Right atrium auricular region (tissue), 2 donors: ENCODE data around the gene CAPN3. TPM values are rescaled to one million over a fixed set of nuclear protein-coding genes. Genes with fewer than 3 reads are reported as not detected.

Experiments used
- DNase-seq: peaks from one replicate; pipeline ENCODE4 v3.0.0-alpha.2; 2019; ENCODE audit warnings: low spot score
- H3K27ac ChIP-seq, 2 donors: fragments of 200-600 bp; sonication (generic); 1 replicate in 1 of 2; 2 replicates in 1 of 2; pipeline ENCODE4 v1.5.1; 2016 to 2019
- H3K27me3 ChIP-seq, 2 donors: fragments of 200-600 bp; sonication (generic); one replicate each; pipeline versions ENCODE4 v1.5.1 to v1.6.0; 2017 to 2019
- H3K36me3 ChIP-seq: fragments of 200-600 bp; sonication (generic); one replicate; pipeline ENCODE4 v1.5.1; 2016
- H3K4me1 ChIP-seq, 2 donors: fragments of 200-600 bp; sonication (generic); one replicate each; pipeline versions ENCODE4 v1.5.1 to v1.6.0; 2017 to 2019
- H3K4me3 ChIP-seq, 2 donors: fragments of 200-600 bp; sonication (generic); 1 replicate in 1 of 2; 2 replicates in 1 of 2; pipeline ENCODE4 v1.5.1; 2017 to 2019; ENCODE audit warnings: mild to moderate bottlenecking in 1 of 2, moderate library complexity in 1 of 2
- H3K9me3 ChIP-seq, 2 donors: fragments of 200-600 bp; sonication (generic); one replicate each; pipeline ENCODE4 v1.5.1; 2019
- total RNA-seq, 2 donors: library from RNA; depleted of rRNA; stranded (reverse); fragments of >200 nt; gene quantifications; one replicate each; pipeline ENCODE4 v1.1.0, GENCODE V29; 2016
- TF ChIP-seq, protein P1 (sequence below), 2 donors: fragments of 200-600 bp; sonication (generic); IDR thresholded peaks; one replicate each; pipeline ENCODE4 v1.5.1; 2019; ENCODE audit warnings: antibody characterized with exemption in 2 of 2

Gene CAPN3
- total RNA-seq, 2 donors from 2014 or later: 5.3 to 8.6 TPM

DNA sequence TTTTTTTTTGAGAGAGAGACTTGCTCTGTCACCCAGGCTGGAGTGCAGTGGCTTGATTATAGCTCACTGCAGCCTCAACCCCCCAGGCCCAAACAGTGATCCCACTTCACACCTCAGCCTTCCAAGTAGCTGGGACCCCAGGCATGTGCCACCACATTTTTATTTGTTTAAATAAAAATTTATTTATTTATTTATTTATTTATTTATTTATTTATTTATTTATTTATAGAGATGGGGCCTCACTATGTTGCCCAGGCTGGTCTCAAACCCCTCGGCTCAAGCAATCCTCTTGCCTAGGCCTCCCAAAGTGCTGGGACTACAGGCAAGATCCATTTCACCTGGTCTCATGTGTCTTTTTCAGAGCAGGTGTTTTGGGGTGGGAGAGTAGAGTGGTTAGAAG is 15.5 kb downstream of the CAPN3 start:
- no peak overlapping the region for H3K27ac ChIP-seq
- no peaks in the 10 kb centered on the region for H3K27me3 ChIP-seq
- peaks cover 0 to 14% of the 10 kb centered on the region in 2 donors for H3K4me1 ChIP-seq
- no peaks in the 10 kb centered on the region for H3K36me3 ChIP-seq
- DNase-seq: no peak
- TF ChIP-seq, protein P1, sequence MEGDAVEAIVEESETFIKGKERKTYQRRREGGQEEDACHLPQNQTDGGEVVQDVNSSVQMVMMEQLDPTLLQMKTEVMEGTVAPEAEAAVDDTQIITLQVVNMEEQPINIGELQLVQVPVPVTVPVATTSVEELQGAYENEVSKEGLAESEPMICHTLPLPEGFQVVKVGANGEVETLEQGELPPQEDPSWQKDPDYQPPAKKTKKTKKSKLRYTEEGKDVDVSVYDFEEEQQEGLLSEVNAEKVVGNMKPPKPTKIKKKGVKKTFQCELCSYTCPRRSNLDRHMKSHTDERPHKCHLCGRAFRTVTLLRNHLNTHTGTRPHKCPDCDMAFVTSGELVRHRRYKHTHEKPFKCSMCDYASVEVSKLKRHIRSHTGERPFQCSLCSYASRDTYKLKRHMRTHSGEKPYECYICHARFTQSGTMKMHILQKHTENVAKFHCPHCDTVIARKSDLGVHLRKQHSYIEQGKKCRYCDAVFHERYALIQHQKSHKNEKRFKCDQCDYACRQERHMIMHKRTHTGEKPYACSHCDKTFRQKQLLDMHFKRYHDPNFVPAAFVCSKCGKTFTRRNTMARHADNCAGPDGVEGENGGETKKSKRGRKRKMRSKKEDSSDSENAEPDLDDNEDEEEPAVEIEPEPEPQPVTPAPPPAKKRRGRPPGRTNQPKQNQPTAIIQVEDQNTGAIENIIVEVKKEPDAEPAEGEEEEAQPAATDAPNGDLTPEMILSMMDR (IDR thresholded peaks at IDR 0.05): no peak
- peaks cover 0 to 4% of the 10 kb centered on the region in 2 donors for H3K9me3 ChIP-seq
- H3K4me3 ChIP-seq: no peak overlapping the region

DNA sequence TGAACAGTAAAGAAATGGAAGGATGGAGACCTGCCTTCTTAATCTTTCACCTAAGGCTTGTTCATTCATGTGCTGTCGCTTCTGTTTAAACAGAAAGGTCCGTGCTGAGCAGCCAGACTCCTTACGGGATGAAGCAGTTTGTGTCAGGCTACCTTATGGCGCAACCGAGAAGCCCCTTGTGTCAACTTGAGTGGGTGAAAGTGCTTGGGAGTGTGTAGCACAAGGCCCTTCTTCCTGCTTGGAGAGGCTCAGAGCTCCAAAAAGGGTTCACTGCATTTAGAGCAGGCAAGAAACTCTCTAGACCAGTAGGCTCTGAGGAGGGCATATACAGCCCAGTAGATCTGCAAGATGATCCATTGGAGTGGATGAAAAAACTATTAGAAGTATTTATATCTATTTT is 16.0 kb downstream of the CAPN3 start:
- H3K36me3 ChIP-seq: no peaks in the 10 kb centered on the region
- no peak for DNase-seq
- H3K4me1 ChIP-seq: peaks cover 0 to 14% of the 10 kb centered on the region in 2 donors
- H3K27ac ChIP-seq: no peak overlapping the region
- TF ChIP-seq, protein P1 (IDR thresholded peaks at IDR 0.05): no peak
- H3K27me3 ChIP-seq: no peaks in the 10 kb centered on the region
- H3K9me3 ChIP-seq: peaks cover 0 to 4% of the 10 kb centered on the region in 2 donors
- H3K4me3 ChIP-seq: no peak overlapping the region

DNA sequence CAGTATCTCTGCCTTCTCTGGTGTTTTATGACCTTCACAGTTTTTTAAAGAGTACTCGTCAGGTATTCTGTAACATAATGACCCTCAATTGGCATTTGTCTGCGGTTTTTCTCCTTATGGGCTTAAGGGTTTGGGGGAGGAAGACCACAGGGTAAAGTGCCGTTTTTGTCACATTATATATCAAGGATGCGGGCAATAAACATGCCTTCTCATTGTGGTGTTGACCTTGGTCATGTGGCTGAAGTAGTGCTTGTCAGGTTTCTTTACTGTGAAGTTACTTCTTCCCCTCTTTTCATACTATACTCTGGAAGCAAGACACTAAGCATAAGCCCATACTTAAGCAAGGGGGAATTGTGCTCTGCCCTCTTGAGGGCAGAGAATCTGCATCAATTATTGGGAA is 16.6 kb downstream of the CAPN3 start:
- Histone ChIP-seq H3K4me3 (no peak overlapping the region), H3K9me3 (peaks cover 0 to 4% of the 10 kb centered on the region in 2 donors), H3K4me1 (peaks cover 0 to 14% of the 10 kb centered on the region in 2 donors), H3K36me3 (no peaks in the 10 kb centered on the region), H3K27me3 (no peaks in the 10 kb centered on the region), H3K27ac (no peak overlapping the region)
- TF ChIP-seq, protein P1 (IDR thresholded peaks at IDR 0.05): no peak
- DNase-seq: no peak

DNA sequence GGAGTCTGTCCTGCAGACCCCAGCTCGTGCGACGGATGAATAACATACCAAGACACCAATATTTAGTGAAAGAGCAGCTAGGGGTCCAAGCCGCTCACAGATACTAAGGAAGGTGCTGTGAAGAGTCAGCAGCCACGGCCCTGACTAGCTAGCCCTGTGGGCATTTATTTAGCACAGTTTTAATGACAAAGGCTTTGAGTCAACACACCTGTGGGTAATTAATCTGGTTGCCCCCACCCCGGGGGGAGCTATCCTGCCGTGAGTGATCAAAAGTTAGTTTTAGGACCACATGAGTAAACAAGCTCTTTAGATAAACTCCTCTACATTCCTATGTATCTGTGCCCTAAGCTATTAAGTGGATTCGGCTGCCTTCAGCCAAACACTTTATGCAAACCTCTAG is 18.7 kb downstream of the CAPN3 start:
- Histone ChIP-seq H3K27me3 (no peaks in the 10 kb centered on the region), H3K4me1 (peaks cover 0 to 14% of the 10 kb centered on the region in 2 donors), H3K36me3 (no peaks in the 10 kb centered on the region), H3K27ac (no peak overlapping the region), H3K9me3 (no peaks in the 10 kb centered on the region), H3K4me3 (no peak overlapping the region)
- no peak for DNase-seq
- TF ChIP-seq, protein P1 (IDR thresholded peaks at IDR 0.05): no peak

DNA sequence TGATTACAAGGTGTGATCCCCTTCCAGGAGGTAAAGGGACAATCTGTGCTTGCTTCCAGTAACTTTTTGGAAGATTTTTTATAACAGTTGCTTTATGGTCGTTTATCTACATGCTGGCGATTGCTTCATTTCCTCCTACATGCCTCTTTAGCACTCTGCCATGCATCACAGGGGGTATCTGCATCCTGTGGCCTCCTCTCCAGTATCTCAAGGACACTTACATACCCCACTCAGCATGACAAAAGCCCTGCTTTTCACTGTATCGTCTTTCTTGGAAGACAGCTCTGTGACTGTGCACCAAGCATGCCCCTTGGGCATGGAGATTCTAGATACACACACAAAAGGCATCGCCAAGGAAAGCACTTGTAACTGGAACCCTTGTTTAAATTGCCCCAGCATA is 25.3 kb downstream of the CAPN3 start:
- Histone ChIP-seq H3K36me3 (peaks cover 5% of the 10 kb centered on the region), H3K27ac (no peak overlapping the region), H3K27me3 (no peaks in the 10 kb centered on the region), H3K4me3 (no peak overlapping the region), H3K9me3 (no peaks in the 10 kb centered on the region), H3K4me1 (peaks cover 0 to 10% of the 10 kb centered on the region in 2 donors)
- TF ChIP-seq, protein P1 (IDR thresholded peaks at IDR 0.05): no peak
- DNase-seq: no peak
